ENCODE results near the gene KLF16.

Gene KLF16

DNA sequence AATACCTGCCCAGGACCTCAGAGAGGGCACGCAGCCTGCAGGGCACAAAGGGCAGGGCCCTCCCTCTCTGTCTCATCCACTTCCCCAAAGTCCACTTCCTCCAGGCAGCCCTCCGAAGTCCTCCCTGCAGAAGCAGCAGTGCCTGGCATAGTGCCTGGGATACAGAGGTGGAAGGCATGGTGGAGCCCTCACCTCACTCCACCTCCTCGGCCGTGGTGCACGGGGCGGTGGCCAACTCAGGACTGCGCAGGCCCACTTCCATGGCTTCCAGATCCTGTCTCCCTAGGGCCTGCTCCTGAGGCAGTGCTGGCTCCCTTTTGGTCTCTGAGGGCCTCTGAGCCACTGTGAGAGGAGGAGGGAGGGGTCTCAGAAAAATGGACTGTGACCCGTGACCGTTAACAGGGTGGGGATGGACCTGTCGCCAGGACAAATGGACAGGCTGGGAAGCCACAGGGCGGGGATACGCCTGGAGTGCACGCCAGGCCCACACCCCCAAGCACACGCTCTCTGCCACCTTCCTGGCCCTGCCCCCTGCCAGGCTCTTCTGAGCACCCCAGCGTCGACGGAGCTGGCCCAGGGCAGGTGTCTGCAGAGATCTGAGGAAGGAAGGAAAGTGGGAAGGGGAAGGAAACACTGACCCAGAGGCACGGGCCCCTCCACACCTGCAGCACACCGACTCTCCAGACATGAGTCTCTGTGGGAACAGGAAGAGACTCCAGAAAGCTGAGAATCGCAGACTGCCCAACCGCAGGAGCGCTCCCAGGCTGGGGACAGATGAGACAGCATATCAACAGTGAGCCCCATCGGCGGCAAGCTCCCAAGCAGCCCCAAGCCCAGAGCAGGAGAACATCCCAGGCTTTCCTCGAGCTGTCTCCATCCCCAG, 23.5 kb downstream of the KLF16 start:
- DNase-seq, result no peak

DNA sequence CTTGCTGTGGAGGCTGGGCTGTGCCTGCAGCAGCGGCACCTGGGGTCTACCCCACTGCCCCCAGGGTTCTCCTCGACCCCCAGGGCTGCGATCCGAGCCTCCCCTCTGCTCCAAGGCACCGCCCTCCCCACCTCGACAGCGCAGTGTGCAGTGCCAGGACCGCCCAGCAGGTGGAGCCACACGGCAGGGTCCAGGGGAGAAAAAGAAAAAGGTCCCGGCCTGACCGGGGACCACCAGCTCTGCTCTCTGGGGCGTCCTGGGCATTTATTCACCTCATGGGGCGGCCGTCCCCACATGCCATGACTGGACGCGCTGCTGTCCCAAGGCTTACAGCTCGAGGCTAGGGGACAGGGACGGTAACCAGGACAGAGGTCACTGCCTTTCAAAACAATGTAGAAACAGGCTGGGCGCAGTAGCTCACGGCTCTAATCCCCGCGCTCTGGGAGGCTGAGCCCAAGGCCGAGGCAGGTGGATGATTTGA, 25.7 kb downstream of the KLF16 start:
- peak; percentile 33 for DNase-seq

DNA sequence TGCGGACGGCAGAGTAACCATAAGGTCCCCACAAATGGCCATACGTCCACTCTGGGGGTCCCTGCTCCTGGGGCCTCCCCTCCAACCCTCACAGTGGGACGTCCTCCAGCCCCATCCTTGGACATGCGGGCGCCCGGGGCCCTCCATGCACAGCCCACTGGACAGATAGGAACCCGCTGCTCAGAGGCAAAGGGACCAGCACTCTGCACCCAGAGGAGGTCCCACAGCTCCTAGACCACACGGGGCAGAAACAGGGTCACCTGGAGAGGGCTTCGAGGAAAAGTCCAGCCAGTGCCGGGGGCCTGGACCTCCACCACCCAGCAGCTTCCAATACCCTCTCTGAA, 26.2 kb downstream of the KLF16 start:
- no peak for DNase-seq

- no peak for DNase-seq
Measured at GRCh38 chr19:1836458-1837221, 26.7 kb downstream of the KLF16 start.

GRCh38 chr19:1833540-1833939, 29.8 kb downstream of the KLF16 start:
- DNase-seq, result no peak

DNA sequence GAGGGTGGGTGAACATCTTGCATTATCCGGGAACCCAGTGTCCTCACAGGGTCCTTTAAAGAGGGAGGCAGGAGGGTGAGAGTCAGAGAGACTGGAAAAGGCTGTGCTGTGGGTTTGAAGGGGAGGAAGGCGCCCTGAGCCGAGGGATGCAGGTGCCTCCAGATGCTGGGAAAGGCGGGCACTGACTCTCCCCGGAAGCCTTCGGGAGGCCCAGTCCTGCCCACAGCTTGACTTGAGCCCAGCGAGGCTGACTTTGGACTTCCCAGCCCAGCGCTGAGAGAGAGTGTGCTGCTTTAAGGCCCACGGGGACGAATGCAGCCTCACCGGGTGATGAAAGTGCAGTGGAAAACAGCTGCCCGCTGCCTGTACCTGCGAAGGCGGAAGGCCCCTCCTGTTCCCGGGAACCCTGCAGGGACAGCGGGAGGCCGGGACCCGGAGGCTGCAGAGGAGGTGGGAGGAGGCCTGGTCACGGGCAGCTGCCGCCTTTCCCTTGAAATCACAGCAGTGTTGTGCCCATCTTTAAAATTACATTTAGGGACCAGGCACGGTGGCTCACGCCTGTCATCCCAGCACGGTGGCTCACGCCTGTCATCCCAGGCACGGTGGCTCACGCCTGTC, 31.2 kb downstream of the KLF16 start:
- DNase-seq, result no peak

DNA sequence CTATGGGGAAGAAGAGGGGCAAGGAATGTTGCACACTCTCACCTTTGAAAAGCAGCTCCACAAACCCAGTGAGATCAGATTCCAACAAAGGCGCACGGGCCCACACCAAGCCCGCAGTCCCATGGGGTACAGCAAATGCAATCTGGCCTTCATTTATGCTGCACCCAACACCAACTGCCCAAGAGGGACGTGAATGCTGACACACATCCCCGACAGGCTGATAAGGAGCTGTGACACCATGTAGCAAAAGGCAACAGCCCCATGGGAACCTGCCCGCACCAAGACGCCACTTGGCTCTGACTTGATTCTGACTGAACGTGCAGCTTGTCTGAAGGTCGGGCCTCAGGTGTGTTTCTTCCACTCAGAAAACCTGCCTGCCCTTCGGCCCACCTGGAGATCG, 32.4 kb downstream of the KLF16 start:
- no peak for DNase-seq

- no peak for DNase-seq
Measured at GRCh38 chr19:1830568-1830967, 32.8 kb downstream of the KLF16 start.

GRCh38 chr19:1829958-1830357, 33.4 kb downstream of the KLF16 start:
- no peak for DNase-seq

GRCh38 chr19:1828279-1829238, 34.8 kb downstream of the KLF16 start:
- DNase-seq, result no peak

GRCh38 chr19:1827566-1828278, 35.7 kb downstream of the KLF16 start:
- DNase-seq, result no peak

DNA sequence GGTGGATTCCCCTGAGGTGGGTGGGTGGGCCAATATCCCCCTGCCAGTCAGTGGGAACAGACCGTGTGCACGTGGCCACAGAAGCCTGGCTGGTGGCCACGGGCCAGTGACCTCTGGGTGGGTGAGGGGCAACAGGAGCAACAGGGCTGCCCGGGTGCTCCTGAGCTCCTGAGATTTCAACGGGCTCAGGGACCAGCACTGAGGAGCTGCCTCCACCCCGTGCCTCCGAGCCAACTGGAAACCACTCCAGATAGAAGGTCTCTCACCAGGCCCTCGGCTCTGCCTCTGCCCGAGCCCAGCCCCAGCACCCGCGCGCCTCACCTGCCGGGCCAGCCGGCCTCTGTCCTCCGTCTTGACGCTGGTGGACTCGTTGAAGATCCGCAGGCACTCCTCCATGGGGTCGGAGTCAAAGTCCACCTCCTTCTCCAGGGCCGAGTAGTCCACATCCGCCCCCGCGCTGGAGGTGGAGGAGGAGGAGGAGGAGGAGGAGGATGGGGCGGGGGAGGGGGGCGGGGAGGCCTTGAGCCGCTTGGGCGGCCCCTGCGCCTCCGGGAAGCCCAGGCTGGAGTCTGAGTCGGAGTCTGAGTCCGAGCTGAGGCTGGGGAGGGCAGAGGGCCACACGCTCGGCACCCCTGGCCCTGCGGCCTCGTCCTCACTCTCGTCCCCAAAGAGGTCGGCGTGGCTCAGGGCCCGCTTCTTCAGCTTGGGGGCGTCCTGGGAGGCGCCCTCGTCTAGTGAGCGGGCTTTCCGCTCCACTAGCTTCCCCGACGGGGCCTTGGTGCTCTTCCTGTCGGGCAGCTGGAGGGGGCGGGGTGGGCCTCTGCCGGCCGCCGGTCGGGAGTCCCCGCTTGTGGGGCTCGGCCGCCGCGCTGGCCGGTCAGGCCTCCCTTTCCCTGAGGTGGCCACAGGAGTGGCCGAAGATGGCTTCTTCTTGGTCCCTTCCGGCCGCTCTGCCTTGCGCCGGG, 36.5 kb downstream of the KLF16 start:
- no peak for DNase-seq

- DNase-seq, result peak; percentile 65
Measured at GRCh38 chr19:1825909-1826556, 37.3 kb downstream of the KLF16 start.

- DNase-seq, result no peak
Measured at GRCh38 chr19:1824252-1824622, 39.1 kb downstream of the KLF16 start.

DNA sequence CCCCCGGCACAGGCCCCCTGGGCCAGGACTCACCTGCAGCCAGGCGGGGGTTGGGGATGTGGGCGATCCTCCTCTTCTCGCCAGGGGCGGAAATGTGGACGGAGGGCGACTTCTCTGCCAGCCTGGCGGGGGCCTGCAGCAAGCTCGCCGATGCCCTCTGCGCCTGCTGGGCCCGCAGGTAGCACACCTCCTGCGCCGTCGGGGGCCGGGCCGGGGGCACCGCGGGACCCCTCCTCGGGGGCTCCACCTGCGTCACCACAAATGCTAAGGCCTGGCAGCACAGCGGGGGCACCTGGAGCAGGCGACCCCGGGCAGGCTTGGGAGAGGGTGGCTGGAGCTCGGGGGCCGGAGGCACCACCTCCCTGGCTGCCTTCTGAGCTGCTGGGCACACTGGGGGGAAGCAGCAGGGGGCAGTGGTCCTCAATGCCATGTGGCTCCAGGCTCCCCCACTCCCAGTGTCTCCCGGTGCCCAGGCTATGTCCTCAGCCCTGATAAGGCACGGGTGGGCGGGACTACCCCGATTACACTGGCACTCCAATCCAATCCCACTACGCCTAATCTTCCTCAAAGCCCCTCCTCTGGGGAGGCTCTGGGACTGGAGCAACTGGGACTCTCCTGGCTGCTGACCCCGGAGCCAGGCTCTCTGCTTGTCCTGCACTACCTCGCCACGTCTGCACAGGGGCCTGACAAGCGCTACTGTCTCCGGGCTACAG, 39.7 kb downstream of the KLF16 start:
- DNase-seq, result no peak

GRCh38 chr19:1823020-1823419, 40.4 kb downstream of the KLF16 start:
- no peak for DNase-seq

GRCh38 chr19:1822210-1822609, 41.2 kb downstream of the KLF16 start:
- no peak for DNase-seq

GRCh38 chr19:1819341-1820255, 43.8 kb downstream of the KLF16 start:
- no peak for DNase-seq
